Esophagus muscularis mucosa (tissue), 4 donors: ENCODE data around the gene SPTBN1.

Experiments
- EP300 ChIP-seq: sonication (generic); formaldehyde crosslinking; IDR thresholded peaks from one replicate; pipeline ENCODE4 v1.6.1; 2017; ENCODE audit warnings: antibody characterized with exemption
- POLR2A ChIP-seq: fragments of 450-650 bp; IDR thresholded peaks from one replicate; pipeline ENCODE4 v1.6.1; 2017; ENCODE audit warnings: antibody characterized with exemption, moderate library complexity, mild to moderate bottlenecking, low read depth
- POLR2AphosphoS5 ChIP-seq, 2 donors: sonication (generic); formaldehyde crosslinking; IDR thresholded peaks; one replicate each; pipeline ENCODE4 v1.6.1; 2017; ENCODE audit warnings: antibody characterized with exemption in 2 of 2
- TF ChIP-seq, protein P1 (sequence below), 3 experiments: fragments of 200-600 bp in 2 of 3; fragments of 450-650 bp in 1 of 3; sonication (generic) in 2 of 3; IDR thresholded peaks; one replicate each; pipeline ENCODE4 v1.5.1; 2017 to 2019; ENCODE audit warnings: antibody characterized with exemption in 3 of 3, mild to moderate bottlenecking in 2 of 3, moderate library complexity in 1 of 3

DNA sequence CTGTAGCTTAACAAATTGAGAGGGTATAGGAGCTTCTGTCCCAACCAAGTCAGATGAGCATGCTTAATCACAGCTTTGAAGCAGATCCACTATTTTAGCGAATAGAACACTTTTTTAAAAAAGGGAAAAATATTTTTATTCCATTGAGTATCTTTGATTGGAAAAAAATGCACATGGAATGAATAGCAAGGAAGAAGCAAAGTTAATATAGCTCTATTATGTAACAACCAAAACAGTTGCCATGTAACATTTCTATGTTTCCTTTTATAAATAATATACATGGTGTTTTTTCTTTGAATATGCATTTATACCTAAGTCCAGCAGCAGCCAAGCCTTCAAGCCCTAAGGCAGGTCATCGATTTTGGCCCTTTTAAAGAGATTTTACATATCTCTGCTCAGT lies 21.4 kb upstream of the SPTBN1 start:
- TF ChIP-seq, protein P1, sequence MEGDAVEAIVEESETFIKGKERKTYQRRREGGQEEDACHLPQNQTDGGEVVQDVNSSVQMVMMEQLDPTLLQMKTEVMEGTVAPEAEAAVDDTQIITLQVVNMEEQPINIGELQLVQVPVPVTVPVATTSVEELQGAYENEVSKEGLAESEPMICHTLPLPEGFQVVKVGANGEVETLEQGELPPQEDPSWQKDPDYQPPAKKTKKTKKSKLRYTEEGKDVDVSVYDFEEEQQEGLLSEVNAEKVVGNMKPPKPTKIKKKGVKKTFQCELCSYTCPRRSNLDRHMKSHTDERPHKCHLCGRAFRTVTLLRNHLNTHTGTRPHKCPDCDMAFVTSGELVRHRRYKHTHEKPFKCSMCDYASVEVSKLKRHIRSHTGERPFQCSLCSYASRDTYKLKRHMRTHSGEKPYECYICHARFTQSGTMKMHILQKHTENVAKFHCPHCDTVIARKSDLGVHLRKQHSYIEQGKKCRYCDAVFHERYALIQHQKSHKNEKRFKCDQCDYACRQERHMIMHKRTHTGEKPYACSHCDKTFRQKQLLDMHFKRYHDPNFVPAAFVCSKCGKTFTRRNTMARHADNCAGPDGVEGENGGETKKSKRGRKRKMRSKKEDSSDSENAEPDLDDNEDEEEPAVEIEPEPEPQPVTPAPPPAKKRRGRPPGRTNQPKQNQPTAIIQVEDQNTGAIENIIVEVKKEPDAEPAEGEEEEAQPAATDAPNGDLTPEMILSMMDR (IDR thresholded peaks at IDR 0.05) = no peak
- TF ChIP-seq POLR2AphosphoS5 (IDR thresholded peaks at IDR 0.05) (no peak), EP300 (no peak), POLR2A (no peak)
